ENCODE data around the gene ASIC2.

Gene ASIC2

GRCh38 chr17:33318241-33318640 lies 25.1 kb upstream of the ASIC2 start:
- no peak overlapping the region for H2AFZ ChIP-seq (ENCODE audit: low read length)
- no peaks in the 10 kb centered on the region for H3K27me3 ChIP-seq (ENCODE audit: insufficient read depth, low read length)
- no peak overlapping the region for H3K27ac ChIP-seq (ENCODE audit: low read depth, low read length, poor library complexity, severe bottlenecking)
- no peak overlapping the region for H3K9ac ChIP-seq (ENCODE audit: low read length)
- no peak for TF ChIP-seq CTCF (IDR thresholded peaks at IDR 0.05; ENCODE audit: low read length)
- no peak for TF ChIP-seq EZH2 (IDR thresholded peaks at IDR 0.05; ENCODE audit: borderline replicate concordance, low read length)
- no peaks in the 10 kb centered on the region for H3K9me3 ChIP-seq (ENCODE audit: low read length)
- H3K4me2 ChIP-seq (ENCODE audit: low read length): no peak overlapping the region
- H3K4me3 ChIP-seq (ENCODE audit: low read depth, low read length, poor library complexity, severe bottlenecking): no peak overlapping the region
- H3K4me1 ChIP-seq (ENCODE audit: insufficient read depth, low read length, severe bottlenecking): no peaks in the 10 kb centered on the region
- no peaks in the 10 kb centered on the region for H4K20me1 ChIP-seq (ENCODE audit: insufficient read depth, low read length)
- no peaks in the 10 kb centered on the region for H3K36me3 ChIP-seq (ENCODE audit: insufficient read depth, low read length)
- H3K79me2 ChIP-seq (ENCODE audit: insufficient read depth, low read length): no peaks in the 10 kb centered on the region
- no peaks in the 10 kb centered on the region for H3F3A ChIP-seq (ENCODE audit: insufficient read depth, low read length)
- H3K9me2 ChIP-seq (ENCODE audit: low read depth, low read length): no peaks in the 10 kb centered on the region

- Histone ChIP-seq H3K27me3 (ENCODE audit: insufficient read depth, low read length) (no peaks in the 10 kb centered on the region), H3K36me3 (ENCODE audit: insufficient read depth, low read length) (no peaks in the 10 kb centered on the region), H3K4me3 (ENCODE audit: low read depth, low read length, poor library complexity, severe bottlenecking) (no peak overlapping the region), H2AFZ (ENCODE audit: low read length) (no peak overlapping the region), H3K4me2 (ENCODE audit: low read length) (no peak overlapping the region), H3K79me2 (ENCODE audit: insufficient read depth, low read length) (no peaks in the 10 kb centered on the region), H3K9me2 (ENCODE audit: low read depth, low read length) (no peaks in the 10 kb centered on the region), H3K27ac (ENCODE audit: low read depth, low read length, poor library complexity, severe bottlenecking) (no peak overlapping the region), H3K9me3 (ENCODE audit: low read length) (no peaks in the 10 kb centered on the region), H3F3A (ENCODE audit: insufficient read depth, low read length) (no peaks in the 10 kb centered on the region), H4K20me1 (ENCODE audit: insufficient read depth, low read length) (no peaks in the 10 kb centered on the region), H3K9ac (ENCODE audit: low read length) (no peak overlapping the region), H3K4me1 (ENCODE audit: insufficient read depth, low read length, severe bottlenecking) (no peaks in the 10 kb centered on the region)
- TF ChIP-seq CTCF (IDR thresholded peaks at IDR 0.05; ENCODE audit: low read length): no peak
- TF ChIP-seq EZH2 (IDR thresholded peaks at IDR 0.05; ENCODE audit: borderline replicate concordance, low read length): no peak
These were observed 23.7 kb upstream of the ASIC2 start for GRCh38 chr17:33316746-33317145.

DNA sequence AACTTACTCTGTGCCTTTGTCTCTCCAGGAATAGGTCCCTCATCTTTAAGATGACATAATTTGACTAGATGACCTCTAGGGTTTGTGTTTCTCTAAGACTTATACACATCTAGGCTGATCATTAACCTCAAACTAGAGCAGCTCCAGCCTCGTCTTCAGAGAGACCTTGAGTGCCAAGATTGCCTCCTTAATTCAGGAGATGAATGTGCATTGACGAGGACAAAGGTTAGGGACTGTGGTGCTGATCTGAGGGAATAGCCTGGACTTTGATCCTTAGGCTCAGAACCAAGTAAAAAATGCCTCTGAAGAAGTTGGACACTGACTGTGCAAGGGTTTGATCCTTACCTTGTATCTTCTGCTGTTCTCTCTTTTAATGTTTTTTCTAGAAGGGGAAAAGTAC lies 17.2 kb upstream of the ASIC2 start:
- H3K27me3 ChIP-seq (ENCODE audit: insufficient read depth, low read length): no peaks in the 10 kb centered on the region
- no peak overlapping the region for H2AFZ ChIP-seq (ENCODE audit: low read length)
- no peaks in the 10 kb centered on the region for H3K9me2 ChIP-seq (ENCODE audit: low read depth, low read length)
- no peaks in the 10 kb centered on the region for H3F3A ChIP-seq (ENCODE audit: insufficient read depth, low read length)
- H3K4me2 ChIP-seq (ENCODE audit: low read length): no peak overlapping the region
- no peak overlapping the region for H3K9ac ChIP-seq (ENCODE audit: low read length)
- no peaks in the 10 kb centered on the region for H3K4me1 ChIP-seq (ENCODE audit: insufficient read depth, low read length, severe bottlenecking)
- no peak overlapping the region for H3K27ac ChIP-seq (ENCODE audit: low read depth, low read length, poor library complexity, severe bottlenecking)
- no peaks in the 10 kb centered on the region for H4K20me1 ChIP-seq (ENCODE audit: insufficient read depth, low read length)
- no peaks in the 10 kb centered on the region for H3K79me2 ChIP-seq (ENCODE audit: insufficient read depth, low read length)
- no peak for TF ChIP-seq EZH2 (IDR thresholded peaks at IDR 0.05; ENCODE audit: borderline replicate concordance, low read length)
- no peaks in the 10 kb centered on the region for H3K36me3 ChIP-seq (ENCODE audit: insufficient read depth, low read length)
- H3K9me3 ChIP-seq (ENCODE audit: low read length): no peaks in the 10 kb centered on the region
- no peak overlapping the region for H3K4me3 ChIP-seq (ENCODE audit: low read depth, low read length, poor library complexity, severe bottlenecking)

GRCh38 chr17:33303254-33303653 lies 10.2 kb upstream of the ASIC2 start:
- no peak overlapping the region for H3K4me3 ChIP-seq (ENCODE audit: low read depth, low read length, poor library complexity, severe bottlenecking)

More at GRCh38 chr17:33303254-33303653, 10.2 kb upstream of the ASIC2 start:
- Histone ChIP-seq H3K9me2 (ENCODE audit: low read depth, low read length) (no peaks in the 10 kb centered on the region), H3K27ac (ENCODE audit: low read depth, low read length, poor library complexity, severe bottlenecking) (no peak overlapping the region), H4K20me1 (ENCODE audit: insufficient read depth, low read length) (no peaks in the 10 kb centered on the region), H3K36me3 (ENCODE audit: insufficient read depth, low read length) (no peaks in the 10 kb centered on the region), H3K27me3 (ENCODE audit: insufficient read depth, low read length) (no peaks in the 10 kb centered on the region), H3F3A (ENCODE audit: insufficient read depth, low read length) (no peaks in the 10 kb centered on the region), H3K4me1 (ENCODE audit: insufficient read depth, low read length, severe bottlenecking) (no peaks in the 10 kb centered on the region), H3K4me2 (ENCODE audit: low read length) (no peak overlapping the region), H3K79me2 (ENCODE audit: insufficient read depth, low read length) (no peaks in the 10 kb centered on the region), H2AFZ (ENCODE audit: low read length) (no peak overlapping the region), H3K9ac (ENCODE audit: low read length) (no peak overlapping the region), H3K9me3 (ENCODE audit: low read length) (no peaks in the 10 kb centered on the region)
- TF ChIP-seq CTCF (IDR thresholded peaks at IDR 0.05; ENCODE audit: low read length) (no peak), EZH2 (IDR thresholded peaks at IDR 0.05; ENCODE audit: borderline replicate concordance, low read length) (no peak)

Data from OCI-LY1 (cell line).